SKM-1 treated with dmso at 0.1 percent for 144 hours (cell line): ENCODE results near the gene NPFFR2.
"Not testable (repeated sequence)": the region's sequence is repeated elsewhere in the genome, so short reads cannot be mapped to it uniquely, and the experiment has no call there.

ENCODE experiments used
- DNase-seq: peaks from one replicate; lab custom pipeline; 2025; ENCODE audit not compliant: unreplicated experiment; lab: John Stamatoyannopoulos, UW

Gene NPFFR2

GRCh38 chr4:72031868-72032608 is at the start of gene NPFFR2:
Gene NPFFR2 (plus strand): TSS chr4:72032000. CDS start chr4:72128592, 96,592 bp downstream.
- DNase-seq, result no peak

- no peak for DNase-seq
These were observed 39.1 kb upstream of the NPFFR2 start for GRCh38 chr4:71992571-71993312.

DNA sequence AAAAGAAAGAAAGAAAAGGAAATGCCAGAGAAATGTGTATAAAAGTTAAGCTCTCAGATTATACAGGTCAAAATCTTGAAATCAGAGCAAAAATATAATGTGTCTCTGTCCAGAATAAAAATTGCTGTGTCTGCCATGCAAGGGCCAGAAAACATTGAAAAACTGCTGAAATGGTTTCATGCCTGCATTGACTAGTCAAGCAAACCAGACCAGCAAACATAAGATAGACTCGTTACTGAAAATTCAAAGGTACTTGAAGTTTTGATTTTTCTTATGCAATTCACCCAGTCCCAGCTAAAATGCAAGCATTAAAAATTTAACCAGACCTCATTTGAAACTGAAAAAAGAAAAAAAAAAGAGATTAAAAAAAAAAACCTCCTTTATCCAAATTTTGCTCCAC is 37.2 kb upstream of the NPFFR2 start:
- no peak for DNase-seq

- DNase-seq, result no peak
These were observed 36.5 kb upstream of the NPFFR2 start for GRCh38 chr4:71995297-71995696.

GRCh38 chr4:72006586-72006985 is 25.2 kb upstream of the NPFFR2 start:
- DNase-seq, result no peak

DNA sequence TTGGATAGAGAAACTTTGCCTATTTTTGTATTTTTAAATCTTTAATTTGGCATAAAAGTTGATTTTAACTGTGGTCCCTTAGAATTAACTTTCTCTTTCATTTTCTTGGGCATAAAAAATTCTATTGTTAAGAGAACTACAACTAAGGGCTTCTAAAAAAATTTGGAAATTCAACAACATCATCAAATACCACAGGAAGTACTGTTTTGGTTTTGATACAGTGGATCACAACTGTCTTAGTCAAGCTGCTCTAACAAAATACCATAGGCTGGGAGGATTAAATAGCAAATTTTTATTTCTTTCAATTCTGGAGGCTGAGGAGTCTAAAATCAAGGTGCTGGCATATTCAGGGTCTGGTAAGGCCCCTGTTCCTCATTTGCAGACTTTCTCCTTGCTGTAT is 19.9 kb upstream of the NPFFR2 start:
- DNase-seq, result no peak

DNA sequence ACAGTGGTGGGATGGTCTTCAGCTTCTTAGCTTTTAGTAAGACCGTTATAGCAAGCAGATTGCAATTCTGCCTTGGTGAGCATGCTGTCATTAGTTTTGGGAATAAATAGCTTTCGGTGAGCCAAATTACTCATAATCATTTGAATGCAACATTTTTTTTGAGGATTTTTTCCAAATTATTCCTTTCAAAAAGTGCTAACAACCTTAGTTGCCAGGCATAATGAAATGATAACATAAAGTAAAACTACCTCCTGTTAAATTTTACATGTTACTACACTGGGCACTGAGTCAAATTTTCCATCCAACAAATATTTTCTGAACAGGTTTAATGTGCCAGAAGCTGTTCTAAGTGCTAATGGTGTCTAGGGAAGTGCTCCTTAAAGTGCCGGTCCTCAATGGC is 15.8 kb upstream of the NPFFR2 start:
- DNase-seq, result no peak

DNA sequence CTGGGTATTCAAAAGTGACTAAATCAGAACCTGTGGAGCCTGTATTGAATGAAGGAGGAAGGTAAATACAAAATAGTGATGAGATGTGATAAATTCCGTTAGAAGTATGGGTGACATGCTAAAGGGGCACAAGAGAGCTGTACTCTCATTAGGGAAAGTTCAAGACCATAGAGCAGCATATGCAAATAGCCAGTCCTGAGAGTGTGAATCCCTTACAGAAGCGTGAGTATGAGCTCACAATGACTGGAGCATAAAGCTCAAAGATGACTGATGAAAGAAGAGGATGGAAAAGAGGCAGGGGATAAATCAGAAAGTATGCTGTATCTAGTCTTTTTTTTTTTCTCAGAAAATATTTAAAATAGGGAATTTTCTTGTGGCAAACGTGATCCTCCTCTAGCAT is 12.1 kb upstream of the NPFFR2 start:
- DNase-seq, result no peak

DNA sequence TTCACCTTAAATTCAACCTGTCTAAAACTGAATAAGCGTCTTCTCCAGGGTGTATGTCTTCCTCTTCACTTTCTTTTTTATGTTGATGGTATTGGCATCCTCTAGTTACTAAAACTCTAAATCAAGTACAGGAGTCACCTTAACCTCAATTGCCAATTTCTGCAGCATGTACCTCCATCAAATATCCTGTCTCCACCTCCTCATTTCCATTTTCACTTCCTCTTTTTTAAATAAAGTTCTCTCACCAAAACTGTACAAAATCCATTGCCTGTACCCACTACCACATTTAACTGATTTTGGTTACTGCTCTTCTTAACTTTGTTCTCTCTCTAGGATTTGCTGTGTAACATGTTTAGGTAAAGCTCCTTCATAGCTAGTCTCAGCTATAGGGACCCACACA is 9.2 kb upstream of the NPFFR2 start:
- no peak for DNase-seq

GRCh38 chr4:72055566-72055965 is 23.8 kb downstream of the NPFFR2 start:
- DNase-seq, result no peak

DNA sequence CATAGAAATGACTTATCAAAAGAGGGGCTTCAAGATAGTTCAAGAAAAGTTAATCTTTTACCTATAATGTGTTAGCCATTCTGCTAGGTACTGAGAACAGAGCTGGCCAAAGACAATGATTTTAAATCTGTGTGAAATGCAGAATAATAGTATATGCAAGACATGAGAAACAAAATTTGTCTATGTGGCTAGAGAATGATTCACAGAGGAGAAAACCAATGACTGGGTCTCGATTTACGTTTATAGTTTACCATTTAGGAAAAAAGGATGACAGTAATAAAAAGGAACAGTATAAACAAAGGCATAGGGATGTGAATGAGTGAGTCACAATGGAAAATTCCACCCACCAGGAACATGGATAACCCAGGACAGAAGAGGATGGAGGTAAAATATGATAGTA is 31.9 kb downstream of the NPFFR2 start:
- DNase-seq, result no peak

DNA sequence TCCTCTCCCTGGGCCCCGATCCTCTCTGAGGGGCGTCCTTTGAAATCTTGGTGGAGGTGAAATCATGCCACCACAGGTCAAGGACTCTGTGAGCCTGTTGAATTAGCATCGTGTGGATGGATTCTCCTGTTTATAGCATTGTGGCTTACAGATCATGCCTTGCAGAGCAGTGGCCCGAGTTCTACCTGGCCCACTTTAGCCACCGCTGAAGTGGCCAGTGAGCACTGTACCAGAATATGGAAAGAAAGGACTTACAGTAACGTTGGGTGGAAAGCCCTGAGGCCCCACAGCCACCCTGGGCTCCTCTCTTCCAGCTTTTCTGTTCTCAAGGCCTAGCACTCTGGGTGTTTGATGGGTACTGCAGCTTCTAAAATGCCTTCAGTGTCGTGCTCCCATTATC is 35.3 kb downstream of the NPFFR2 start:
- DNase-seq, result no peak

GRCh38 chr4:72073816-72074215 is 42.0 kb downstream of the NPFFR2 start:
- no peak for DNase-seq

DNA sequence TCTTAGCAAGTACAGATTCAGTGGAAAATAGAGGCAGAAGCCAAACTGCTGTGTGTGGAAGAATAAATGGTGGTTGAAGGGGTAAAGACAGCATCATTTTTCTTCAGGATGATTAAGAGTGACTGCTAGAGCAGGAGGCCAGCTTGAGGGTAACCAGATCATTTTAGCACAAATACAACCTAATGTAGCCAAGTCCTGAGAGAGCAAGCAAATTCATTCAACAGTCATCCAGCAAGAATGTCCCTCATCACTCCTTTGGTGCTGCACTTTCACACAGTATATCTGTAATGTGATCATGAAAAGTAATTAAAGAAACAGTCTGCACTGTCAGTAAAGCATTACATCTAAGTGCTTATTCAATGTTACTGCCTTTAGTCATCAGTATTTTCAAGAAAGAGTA is 44.8 kb downstream of the NPFFR2 start:
- no peak for DNase-seq

DNA sequence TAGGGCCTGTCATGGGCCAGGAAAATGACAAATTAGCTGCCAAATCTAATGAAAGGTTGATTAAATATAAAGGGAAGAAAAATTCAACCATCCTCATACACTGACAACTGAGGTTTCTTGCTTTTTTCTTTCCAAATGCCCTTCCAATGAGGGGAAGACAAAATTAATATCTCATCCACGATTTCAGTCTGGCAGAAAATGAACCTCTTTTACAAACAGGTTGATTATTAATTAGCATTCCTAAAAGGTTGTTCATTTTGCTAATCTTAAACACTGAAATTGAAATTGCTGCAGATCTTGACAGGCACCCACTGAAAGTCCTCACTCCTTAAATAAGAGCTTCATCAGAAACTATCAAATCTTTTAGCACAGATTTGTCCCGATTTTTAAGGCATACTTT is 45.5 kb downstream of the NPFFR2 start:
- no peak for DNase-seq

- DNase-seq, result no peak
These were observed 52.8 kb downstream of the NPFFR2 start for GRCh38 chr4:72084587-72085011.

DNA sequence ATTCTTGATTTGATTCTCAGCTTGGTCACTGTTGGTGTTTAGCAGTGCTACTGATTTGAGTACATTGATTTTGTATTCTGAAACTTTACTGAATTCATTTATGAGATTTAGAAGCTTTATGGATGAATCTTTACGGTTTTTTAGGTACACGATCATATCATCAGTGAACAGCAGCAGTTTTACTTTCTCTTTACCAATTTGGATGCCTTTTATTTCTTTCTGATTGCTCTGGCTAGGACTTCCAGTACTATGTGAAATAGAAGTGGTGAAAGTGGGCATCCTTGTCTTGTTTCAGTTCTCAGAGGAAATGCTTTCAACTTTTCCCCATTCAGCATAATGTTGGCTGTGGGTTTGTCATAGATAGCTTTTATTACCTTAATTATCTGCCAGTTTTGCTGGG is 58.8 kb downstream of the NPFFR2 start:
- not testable (repeated sequence) for DNase-seq

- no peak for DNase-seq
These were observed 62.4 kb downstream of the NPFFR2 start for GRCh38 chr4:72094059-72094797.

DNA sequence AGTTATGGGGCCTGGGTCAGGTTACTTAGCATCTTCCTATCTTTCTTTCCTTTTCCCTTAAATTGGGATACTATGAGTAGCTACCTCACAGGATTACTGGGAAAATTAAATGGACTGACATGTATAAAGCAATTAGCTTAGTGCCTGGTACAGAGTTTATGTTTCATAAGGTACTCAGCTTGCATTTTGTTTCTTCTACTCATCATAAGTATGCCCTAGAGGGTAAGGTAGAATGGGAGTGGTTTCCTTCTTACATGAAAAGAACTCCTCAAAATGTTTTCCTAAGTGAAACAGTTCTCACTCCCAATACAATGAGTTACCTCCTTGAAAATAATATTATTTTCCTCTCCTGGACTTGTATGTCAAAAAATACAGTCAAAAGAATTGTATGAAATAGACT is 75.7 kb downstream of the NPFFR2 start:
- DNase-seq, result no peak

DNA sequence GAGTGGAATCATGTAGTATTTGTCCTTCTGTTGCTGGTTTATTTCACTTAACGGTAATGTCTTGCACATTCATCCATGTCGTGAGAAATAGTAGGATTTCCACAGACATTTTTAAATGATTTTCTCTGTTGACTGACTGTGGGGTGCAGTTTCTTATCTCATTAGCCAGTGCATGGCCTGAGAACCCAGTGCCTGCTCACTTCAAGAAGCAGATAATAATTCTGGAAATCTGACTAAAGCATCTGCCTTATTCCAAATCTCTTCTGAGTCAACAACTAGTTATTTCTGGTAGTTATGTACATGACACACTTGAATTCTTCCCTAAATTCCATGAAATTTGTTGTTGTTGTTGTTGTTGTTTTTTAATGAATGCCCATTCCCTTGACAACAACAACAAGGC is 77.6 kb downstream of the NPFFR2 start:
- no peak for DNase-seq

- no peak for DNase-seq
These were observed 78.2 kb downstream of the NPFFR2 start for GRCh38 chr4:72109959-72110497.

DNA sequence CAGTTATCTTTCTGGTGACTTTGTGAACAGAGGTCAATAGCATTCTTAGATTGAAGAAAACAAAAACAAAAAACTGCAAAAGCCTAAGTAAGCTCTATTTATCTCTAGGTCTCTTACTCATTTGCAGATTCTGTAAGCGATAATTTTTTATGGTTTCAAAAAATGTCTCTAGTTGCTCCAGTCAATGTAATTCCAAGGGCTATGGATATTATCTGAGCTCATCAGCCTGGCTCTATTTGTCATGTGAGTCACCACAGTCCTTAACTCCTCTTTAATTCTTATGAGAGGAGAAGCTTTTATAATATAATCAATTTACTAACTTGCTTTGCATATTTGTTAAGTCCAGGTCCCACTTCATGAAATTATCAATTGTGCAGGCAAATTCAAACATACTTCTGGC is 79.1 kb downstream of the NPFFR2 start:
- DNase-seq, result no peak
